Cardiac muscle cell (in vitro differentiated cells and primary cell): ENCODE data around the gene SIL1. TPM values are rescaled to one million over a fixed set of nuclear protein-coding genes. Genes with fewer than 3 reads are reported as not detected.
A peak's percentile ranks its signal among the peaks of the same experiment; 100 is the strongest.
"Not testable (repeated sequence)": the region's sequence is repeated elsewhere in the genome, so short reads cannot be mapped to it uniquely, and the experiment has no call there.

Experiments used
- DNase-seq, 2 donors: peaks; one replicate each; pipeline versions ENCODE4 v3.0.0 to v3.0.0-alpha.2; 2010 to 2017; ENCODE audit warnings: low read depth in 1 of 2, low spot score in 1 of 2
- H3K27ac ChIP-seq: fragments of 200-600 bp; sonication (generic); 2 replicates; pipeline ENCODE4 v1.5.1; 2016
- H3K27me3 ChIP-seq: fragments of 200-600 bp; sonication (generic); 2 replicates; pipeline ENCODE4 v1.6.0; 2016; ENCODE audit warnings: control low read depth
- H3K36me3 ChIP-seq: fragments of 200-600 bp; sonication (generic); 2 replicates; pipeline ENCODE4 v1.5.1; 2016; ENCODE audit warnings: control low read depth
- H3K4me1 ChIP-seq: fragments of 200-600 bp; sonication (generic); 2 replicates; pipeline ENCODE4 v1.8.1; 2017; ENCODE audit warnings: low read depth, mild to moderate bottlenecking, mixed run types
- H3K4me3 ChIP-seq: fragments of 200-600 bp; sonication (generic); 2 replicates; pipeline ENCODE4 v1.5.1; 2016; ENCODE audit warnings: mild to moderate bottlenecking
- H3K9me3 ChIP-seq: fragments of 200-600 bp; sonication (generic); 2 replicates; pipeline ENCODE4 v1.5.1; 2017; ENCODE audit warnings: low read depth, mild to moderate bottlenecking, control low read depth
- CTCF ChIP-seq: IDR thresholded peaks from 2 replicates; pipeline ENCODE4 v1.5.1; 2012; ENCODE audit warnings: low read depth, mild to moderate bottlenecking, low read length
- polyA plus RNA-seq: library from polyadenylated mRNA; unstranded; fragments of >200 nt; fragmentation: Nextera tagmentation; extraction: Ambion mirVana; gene quantifications from 2 replicates; pipeline ENCODE4 v1.2.1, GENCODE V29; 2016
- total RNA-seq: library from RNA; depleted of rRNA; stranded (reverse); fragments of >200 nt; gene quantifications from 2 replicates; pipeline ENCODE4 v1.2.3, GENCODE V29; 2016

The SIL1 gene
- total and polyA plus RNA-seq, 2 experiments from 2014 or later, result 40.5 to 49.8 TPM

DNA sequence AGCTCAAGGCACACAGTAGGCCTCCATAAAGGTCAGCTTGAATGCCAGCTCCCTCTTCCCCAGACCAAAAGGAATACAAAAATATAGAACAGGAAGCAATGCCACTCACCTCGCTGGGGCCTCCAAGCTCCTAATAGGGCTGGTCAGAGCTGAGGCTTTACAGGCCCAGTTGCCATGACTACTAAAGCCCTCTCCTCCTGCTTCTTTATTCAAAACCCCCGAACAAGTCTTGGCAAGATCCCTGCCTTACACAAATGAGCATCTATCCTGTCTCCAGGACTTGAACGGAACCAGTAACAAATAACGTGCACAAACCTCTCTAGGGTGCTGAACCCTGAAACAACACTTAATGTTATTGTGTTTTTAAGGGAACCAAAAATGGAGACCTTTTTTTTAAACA is 136.3 kb downstream of the SIL1 start:
- Histone ChIP-seq H3K4me3 (no peak overlapping the region), H3K27me3 (no peaks in the 10 kb centered on the region), H3K36me3 (no peaks in the 10 kb centered on the region), H3K4me1 (peaks cover 14% of the 10 kb centered on the region), H3K9me3 (no peaks in the 10 kb centered on the region), H3K27ac (no peak overlapping the region)
- no peak for TF ChIP-seq CTCF
- peak; percentile 9 to 40 for DNase-seq

- Histone ChIP-seq H3K27ac (no peak overlapping the region), H3K36me3 (no peaks in the 10 kb centered on the region)
- no peak for TF ChIP-seq CTCF
Measured at GRCh38 chr5:139061274-139061673, 136.9 kb downstream of the SIL1 start.

DNA sequence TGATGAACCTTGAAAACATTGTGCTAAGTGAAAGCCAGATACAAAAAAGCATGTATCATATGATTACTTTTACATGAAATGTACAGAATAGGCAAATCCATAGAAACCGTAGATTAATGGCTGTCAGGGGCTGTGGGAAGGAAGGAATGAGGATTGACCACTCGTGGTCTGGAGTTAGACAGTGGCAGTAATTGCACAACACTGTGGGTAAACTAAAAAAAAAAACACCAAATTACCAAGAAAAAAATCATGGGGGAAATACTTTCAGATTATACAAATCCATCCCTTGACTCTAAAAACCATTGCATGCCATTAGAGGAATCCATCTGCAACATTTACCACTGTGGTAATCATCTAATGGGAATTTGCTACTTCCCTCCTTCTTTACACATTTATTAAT is 140.0 kb downstream of the SIL1 start:
- no peaks in the 10 kb centered on the region for H3K9me3 ChIP-seq
- H3K27ac ChIP-seq, result no peak overlapping the region
- no peak for TF ChIP-seq CTCF
- H3K27me3 ChIP-seq, result no peaks in the 10 kb centered on the region
- H3K4me3 ChIP-seq, result no peak overlapping the region
- peak in 1 of 2 donors; percentile 73 for DNase-seq
- H3K36me3 ChIP-seq, result no peaks in the 10 kb centered on the region
- peaks cover 9% of the 10 kb centered on the region for H3K4me1 ChIP-seq

More at GRCh38 chr5:139061274-139061673, 136.9 kb downstream of the SIL1 start:
- Histone ChIP-seq H3K27me3 (no peaks in the 10 kb centered on the region), H3K9me3 (no peaks in the 10 kb centered on the region), H3K4me1 (peaks cover 14% of the 10 kb centered on the region), H3K4me3 (no peak overlapping the region)
- peak in 1 of 2 donors; percentile 87 for DNase-seq

DNA sequence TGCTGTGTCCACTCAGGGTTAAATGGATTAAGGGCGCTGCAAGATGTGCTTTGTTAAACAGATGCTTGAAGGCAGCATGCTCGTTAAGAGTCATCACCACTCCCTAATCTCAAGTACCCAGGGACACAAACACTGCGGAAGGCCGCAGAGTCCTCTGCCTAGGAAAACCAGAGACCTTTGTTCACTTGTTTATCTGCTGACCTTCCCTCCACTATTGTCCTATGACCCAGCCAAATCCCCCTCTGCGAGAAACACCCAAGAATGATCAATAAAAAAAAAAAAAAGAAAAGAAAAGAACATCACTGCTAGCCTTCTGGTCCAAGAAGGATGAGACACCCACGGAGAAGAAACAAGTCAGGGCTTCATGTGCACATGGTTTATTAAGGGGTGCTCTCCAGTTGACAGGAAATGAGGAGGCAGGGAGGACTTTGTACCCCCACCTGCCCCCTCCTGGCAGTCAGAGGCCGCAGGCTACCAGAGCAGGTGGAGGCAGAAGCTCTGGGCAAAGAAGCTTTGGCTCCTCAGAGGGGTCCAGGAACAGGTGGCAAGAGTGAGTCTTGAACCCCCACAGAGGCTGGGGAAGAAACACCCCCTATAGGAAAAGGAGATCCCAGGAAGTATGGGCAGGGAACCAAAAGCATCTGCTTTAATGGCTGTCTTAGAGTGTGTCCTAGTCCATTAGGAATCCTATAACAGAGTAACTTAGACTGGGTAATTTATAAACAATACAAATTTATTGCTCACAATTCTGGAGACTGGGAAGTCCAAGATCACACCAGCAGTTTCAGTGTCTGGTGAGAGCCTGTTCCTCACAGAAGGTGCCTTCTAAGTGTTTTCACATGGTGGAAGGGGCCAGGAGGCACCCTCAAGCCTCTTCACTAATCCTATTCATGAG is 140.9 kb downstream of the SIL1 start:
- DNase-seq, H3K27me3 ChIP-seq, H3K4me3 ChIP-seq, H3K36me3 ChIP-seq, H3K9me3 ChIP-seq, H3K27ac ChIP-seq, H3K4me1 ChIP-seq: not testable (repeated sequence)

DNA sequence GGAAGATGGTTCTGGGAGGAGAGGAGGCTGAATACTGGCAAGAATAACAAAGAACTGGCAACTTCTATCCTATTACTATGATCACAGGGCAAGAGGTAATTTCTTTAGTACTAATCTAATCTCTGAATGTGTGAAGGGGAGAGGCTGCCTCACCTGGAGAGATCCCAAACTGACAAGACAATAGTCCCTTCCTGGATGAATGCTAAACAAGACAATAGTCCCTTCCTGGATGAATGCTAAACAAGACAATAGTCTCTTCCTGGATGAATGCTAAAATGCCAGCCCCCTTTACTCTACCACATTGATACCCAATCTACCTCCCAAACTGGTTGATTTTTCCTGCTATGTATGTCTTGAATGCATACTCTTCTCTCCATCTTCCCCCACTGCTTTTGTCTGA is 145.2 kb downstream of the SIL1 start:
- no peak for TF ChIP-seq CTCF
- no peaks in the 10 kb centered on the region for H3K9me3 ChIP-seq
- no peak for DNase-seq
- no peaks in the 10 kb centered on the region for H3K36me3 ChIP-seq
- no peak overlapping the region for H3K27ac ChIP-seq
- no peak overlapping the region for H3K4me3 ChIP-seq
- H3K4me1 ChIP-seq, result no peaks in the 10 kb centered on the region
- no peaks in the 10 kb centered on the region for H3K27me3 ChIP-seq

DNA sequence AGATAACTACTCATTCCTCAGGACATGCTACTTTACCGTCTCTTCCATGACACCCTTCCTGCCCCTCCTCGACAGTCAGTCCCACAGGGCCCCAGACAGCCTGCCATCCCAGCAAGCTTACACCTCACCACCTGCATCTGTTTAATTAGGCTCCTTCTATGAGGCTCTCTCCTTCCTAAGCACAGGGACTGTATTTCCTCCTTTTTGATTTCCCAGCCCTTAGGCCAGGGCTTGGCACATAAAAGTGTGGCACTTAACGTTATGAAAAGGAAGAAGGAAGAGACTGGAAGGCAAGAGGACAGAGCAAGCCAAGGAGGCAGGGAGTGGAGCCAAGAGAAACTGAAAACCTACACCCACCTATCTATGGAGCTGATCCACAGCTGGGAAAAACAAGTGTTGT is 146.8 kb downstream of the SIL1 start:
- Histone ChIP-seq H3K27me3 (no peaks in the 10 kb centered on the region), H3K4me3 (no peak overlapping the region), H3K9me3 (no peaks in the 10 kb centered on the region), H3K27ac (no peak overlapping the region), H3K4me1 (no peaks in the 10 kb centered on the region), H3K36me3 (no peaks in the 10 kb centered on the region)
- no peak for TF ChIP-seq CTCF
- DNase-seq, result no peak
